Suprapubic skin (tissue), 4 donors: Measurements from ENCODE around the gene ARHGEF17. TPM values are rescaled to one million over a fixed set of nuclear protein-coding genes. Genes with fewer than 3 reads are reported as not detected.
A peak's percentile ranks its signal among the peaks of the same experiment; 100 is the strongest.

Experiments
- DNase-seq, 2 donors: peaks; one replicate each; pipeline ENCODE4 v3.0.0-alpha.2; 2019; ENCODE audit warnings: low spot score in 2 of 2
- H3K27ac ChIP-seq: fragments of 200-600 bp; sonication (generic); one replicate; pipeline ENCODE4 v1.5.1; 2019
- H3K27me3 ChIP-seq: fragments of 200-600 bp; sonication (generic); one replicate; pipeline ENCODE4 v1.5.1; 2019
- H3K36me3 ChIP-seq: fragments of 200-600 bp; sonication (generic); one replicate; pipeline ENCODE4 v1.5.1; 2019
- H3K4me1 ChIP-seq: fragments of 200-600 bp; sonication (generic); one replicate; pipeline ENCODE4 v1.5.1; 2019
- H3K4me3 ChIP-seq: fragments of 200-600 bp; sonication (generic); one replicate; pipeline ENCODE4 v1.5.1; 2019; ENCODE audit warnings: mild to moderate bottlenecking
- H3K9me3 ChIP-seq: fragments of 200-600 bp; sonication (generic); one replicate; pipeline ENCODE4 v1.5.1; 2019
- CTCF ChIP-seq, 2 donors: fragments of 200-600 bp in 1 of 2; fragments of 450-650 bp in 1 of 2; sonication (generic) in 1 of 2; IDR thresholded peaks; one replicate each; pipeline ENCODE4 v1.5.1; 2016 to 2019; ENCODE audit warnings: antibody characterized with exemption in 2 of 2, mild to moderate bottlenecking in 1 of 2, moderate library complexity in 1 of 2
- EP300 ChIP-seq: sonication (generic); formaldehyde crosslinking; IDR thresholded peaks from one replicate; pipeline ENCODE4 v1.6.1; 2017; ENCODE audit warnings: antibody characterized with exemption
- POLR2A ChIP-seq, 2 donors: fragments of 450-650 bp; IDR thresholded peaks; one replicate each; pipeline ENCODE4 v1.6.1; 2017; ENCODE audit warnings: antibody characterized with exemption in 2 of 2, mild to moderate bottlenecking in 2 of 2, moderate library complexity in 2 of 2
- POLR2AphosphoS5 ChIP-seq, 3 donors: sonication (generic); formaldehyde crosslinking; IDR thresholded peaks; one replicate each; pipeline ENCODE4 v1.6.1; 2017; ENCODE audit warnings: antibody characterized with exemption in 3 of 3
- WGBS: methylation state at CpG from one replicate; pipeline ENCODE4 v1.1.5; 2018; 5-methylcytosine and 5-hydroxymethylcytosine counted together
- total RNA-seq, 4 donors: library from RNA; depleted of rRNA; stranded (reverse); fragments of >200 nt; gene quantifications; one replicate each; pipeline ENCODE4 v1.1.0, GENCODE V29; 2016

ARHGEF17 gene
- total RNA-seq, 4 donors from 2014 or later, result 8.3 to 25.0 (median 9.7) TPM

GRCh38 chr11:73333173-73333572 lies 25.1 kb downstream of the ARHGEF17 start:
- H3K4me1 ChIP-seq, result peaks cover 41% of the 10 kb centered on the region
- H3K36me3 ChIP-seq, result no peaks in the 10 kb centered on the region
- H3K9me3 ChIP-seq, result no peaks in the 10 kb centered on the region
- H3K4me3 ChIP-seq, result no peak overlapping the region
- DNase-seq, result no peak
- no peak for TF ChIP-seq POLR2AphosphoS5 (IDR thresholded peaks at IDR 0.05)
- TF ChIP-seq CTCF (IDR thresholded peaks at IDR 0.05), result no peak
- TF ChIP-seq EP300, result no peak
- TF ChIP-seq POLR2A (IDR thresholded peaks at IDR 0.05), result no peak
- 98% methylated on average over 10 of the region's 11 CpGs for WGBS
- no peak overlapping the region for H3K27ac ChIP-seq
- no peaks in the 10 kb centered on the region for H3K27me3 ChIP-seq

- WGBS, result 65% methylated on average over 2 of the region's 4 CpGs
- H3K27ac ChIP-seq, result peak overlapping the region; percentile 52
- no peak for DNase-seq
- H3K36me3 ChIP-seq, result no peaks in the 10 kb centered on the region
- peaks cover 41% of the 10 kb centered on the region for H3K4me1 ChIP-seq
- no peaks in the 10 kb centered on the region for H3K9me3 ChIP-seq
- no peak overlapping the region for H3K4me3 ChIP-seq
- no peaks in the 10 kb centered on the region for H3K27me3 ChIP-seq
- no peak for TF ChIP-seq POLR2A (IDR thresholded peaks at IDR 0.05)
- TF ChIP-seq CTCF (IDR thresholded peaks at IDR 0.05), result no peak
- TF ChIP-seq EP300, result no peak
- no peak for TF ChIP-seq POLR2AphosphoS5 (IDR thresholded peaks at IDR 0.05)
Observed at GRCh38 chr11:73333640-73334383, 25.7 kb downstream of the ARHGEF17 start.

GRCh38 chr11:73334384-73335203 lies 26.5 kb downstream of the ARHGEF17 start:
- no peaks in the 10 kb centered on the region for H3K36me3 ChIP-seq
- H3K27me3 ChIP-seq, result no peaks in the 10 kb centered on the region
- no peaks in the 10 kb centered on the region for H3K9me3 ChIP-seq
- DNase-seq, result peak; percentile 84 to 85
- H3K4me1 ChIP-seq, result peaks cover 41% of the 10 kb centered on the region
- WGBS, result 41% methylated on average over 4 of the region's 6 CpGs
- H3K27ac ChIP-seq, result peak overlapping the region; percentile 52
- H3K4me3 ChIP-seq, result peak overlapping the region; percentile 3
- TF ChIP-seq POLR2A (IDR thresholded peaks at IDR 0.05) (no peak), EP300 (no peak), CTCF (IDR thresholded peaks at IDR 0.05) (no peak), POLR2AphosphoS5 (IDR thresholded peaks at IDR 0.05) (no peak)

GRCh38 chr11:73335204-73335923 lies 27.3 kb downstream of the ARHGEF17 start:
- Histone ChIP-seq H3K27ac (peak overlapping the region; percentile 52), H3K27me3 (no peaks in the 10 kb centered on the region), H3K4me1 (peaks cover 40% of the 10 kb centered on the region), H3K36me3 (no peaks in the 10 kb centered on the region), H3K4me3 (peak overlapping the region; percentile 3), H3K9me3 (no peaks in the 10 kb centered on the region)
- TF ChIP-seq CTCF (IDR thresholded peaks at IDR 0.05) (peak; percentile 96 to 99), POLR2AphosphoS5 (IDR thresholded peaks at IDR 0.05) (no peak)
- DNase-seq, result peak; percentile 83 to 86
- 10% methylated on average over 4 of the region's 4 CpGs for WGBS

- 90% methylated on average over 2 of the region's 2 CpGs for WGBS
- H3K27me3 ChIP-seq, result peaks cover 2% of the 10 kb centered on the region
- no peak overlapping the region for H3K27ac ChIP-seq
- TF ChIP-seq POLR2AphosphoS5 (IDR thresholded peaks at IDR 0.05) (no peak), CTCF (IDR thresholded peaks at IDR 0.05) (no peak), POLR2A (IDR thresholded peaks at IDR 0.05) (no peak), EP300 (no peak)
- no peaks in the 10 kb centered on the region for H3K36me3 ChIP-seq
- peaks cover 33% of the 10 kb centered on the region for H3K4me1 ChIP-seq
- H3K4me3 ChIP-seq, result no peak overlapping the region
- no peak for DNase-seq
- no peaks in the 10 kb centered on the region for H3K9me3 ChIP-seq
Observed at GRCh38 chr11:73337846-73338245, 29.8 kb downstream of the ARHGEF17 start.
